NOMO-1 treated with dmso at 0.1 percent for 144 hours (cell line): ENCODE data around the gene ACOT11.
"Not testable (repeated sequence)": the region's sequence is repeated elsewhere in the genome, so short reads cannot be mapped to it uniquely, and the experiment has no call there.

ENCODE experiments used
- DNase-seq: peaks from one replicate; lab custom pipeline; 2025; ENCODE audit not compliant: unreplicated experiment; lab: John Stamatoyannopoulos, UW

Gene ACOT11

GRCh38 chr1:54547601-54548388 is at the start of gene ACOT11:
Gene ACOT11 (plus strand): TSS chr1:54548228. CDS start chr1:54548310, 82 bp downstream.
- DNase-seq = no peak

DNA sequence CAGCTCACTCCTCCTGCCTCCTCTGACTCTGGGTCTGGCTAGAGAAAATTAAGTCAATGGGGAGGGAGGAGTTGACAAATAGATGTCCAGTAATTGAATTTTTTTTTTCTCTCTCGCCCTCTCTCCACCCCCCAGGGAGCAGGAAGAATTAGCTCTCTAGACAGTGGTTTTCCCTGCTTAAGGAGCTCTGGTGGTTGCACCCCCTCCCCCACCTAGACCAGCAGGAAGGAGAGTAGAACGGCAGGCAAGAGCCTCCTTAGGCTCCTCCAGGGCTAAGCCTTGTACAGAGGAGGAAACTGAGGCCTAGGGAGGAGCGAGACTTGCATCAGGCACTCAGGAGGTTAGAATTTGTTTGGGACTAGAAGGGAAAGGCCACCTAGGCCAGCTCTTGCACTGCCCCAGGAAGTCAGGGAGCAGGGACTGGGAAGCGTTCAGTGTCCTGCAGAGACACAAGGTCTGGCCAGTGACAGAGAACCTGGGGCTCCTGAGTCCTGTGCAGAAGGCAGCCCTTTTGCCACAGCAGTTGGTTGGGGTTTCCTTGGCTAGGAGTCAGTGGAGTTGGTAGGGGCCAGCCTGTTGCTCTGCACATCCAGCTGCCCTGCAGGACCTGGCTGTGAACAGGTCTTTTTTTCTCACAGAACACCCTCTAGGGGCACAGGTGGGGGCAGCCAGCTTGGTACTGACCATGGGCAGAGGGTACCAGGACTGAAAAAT is 49.5 kb upstream of the ACOT11 start:
- DNase-seq = no peak

GRCh38 chr1:54499097-54499359 is 49.0 kb upstream of the ACOT11 start:
- no peak for DNase-seq

DNA sequence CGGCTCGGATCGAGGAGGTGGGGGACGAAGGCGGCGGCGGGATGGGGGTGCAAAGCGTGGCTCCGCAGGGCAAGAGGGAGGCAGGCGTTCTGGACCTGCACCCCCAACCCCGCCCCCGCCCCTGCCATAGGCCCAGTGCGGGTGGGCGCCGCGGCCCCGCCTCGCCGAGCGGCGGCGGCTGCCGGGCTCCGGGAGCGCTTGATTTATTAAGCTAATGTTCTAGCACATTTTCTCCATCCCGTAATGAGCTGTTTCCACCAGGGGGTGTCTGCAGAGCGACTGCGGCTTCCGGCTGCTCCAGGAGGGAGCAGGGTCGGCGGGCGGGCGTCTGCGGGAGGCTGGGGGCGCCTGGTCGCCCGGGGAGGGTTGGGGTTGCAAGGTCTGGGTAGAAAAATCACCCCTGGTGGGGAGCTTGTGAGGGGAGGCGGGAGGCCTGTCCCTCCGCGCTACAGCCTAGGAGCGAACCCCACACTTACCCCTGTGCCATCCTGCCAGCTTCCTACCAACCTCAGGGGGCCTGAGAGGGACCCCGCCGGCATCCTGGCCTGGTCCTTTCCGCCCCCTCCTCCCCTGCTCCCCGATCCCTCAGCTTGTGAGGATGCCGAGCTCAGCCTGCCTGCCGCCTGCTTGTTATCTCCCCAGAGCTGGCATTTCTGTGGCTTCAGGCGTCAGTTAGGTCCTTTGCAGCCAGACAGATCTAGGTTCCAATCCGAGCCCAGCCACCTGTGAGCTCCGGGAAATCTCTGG is 48.5 kb upstream of the ACOT11 start:
- DNase-seq = no peak

GRCh38 chr1:54500107-54500431 is 48.0 kb upstream of the ACOT11 start:
- DNase-seq = no peak

DNA sequence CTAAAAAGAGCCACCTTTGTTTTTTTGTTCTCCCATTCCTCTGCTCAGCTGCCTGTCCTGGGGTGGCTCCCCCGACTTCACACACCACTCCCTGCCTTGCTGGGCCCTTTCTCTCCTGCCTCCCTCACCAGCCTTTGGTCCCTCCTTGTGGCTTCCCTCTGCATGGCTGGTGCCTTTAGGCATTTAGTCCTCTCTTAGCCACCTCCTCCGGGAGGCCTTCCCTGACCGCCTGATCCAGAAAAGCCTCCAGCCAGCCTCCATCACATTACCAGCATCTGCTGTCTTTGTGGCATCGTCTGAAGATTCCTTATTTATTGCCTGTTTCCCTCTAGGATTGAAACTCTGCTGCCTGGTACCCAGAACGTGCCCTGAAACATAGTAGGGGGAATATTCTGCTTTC is 46.2 kb upstream of the ACOT11 start:
- DNase-seq = no peak

DNA sequence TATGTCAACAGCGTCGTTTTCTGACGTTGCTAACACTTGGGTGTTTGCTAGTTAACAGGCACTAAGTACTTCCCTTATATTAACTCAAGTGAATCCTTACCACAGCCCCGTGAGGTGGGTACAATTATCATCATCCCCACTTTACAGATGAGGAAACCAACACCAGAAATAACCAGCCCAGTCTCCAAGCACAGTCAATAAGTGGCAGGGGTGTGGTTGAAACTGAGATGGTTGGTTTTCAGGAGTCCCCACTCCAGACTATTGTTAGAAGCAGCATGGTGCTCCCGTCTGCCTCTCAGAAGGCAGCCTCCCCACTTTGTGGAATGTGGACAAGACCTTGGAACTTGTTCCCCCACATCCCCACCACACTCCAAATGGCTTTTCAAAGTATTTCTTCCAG is 45.7 kb upstream of the ACOT11 start:
- DNase-seq = no peak

DNA sequence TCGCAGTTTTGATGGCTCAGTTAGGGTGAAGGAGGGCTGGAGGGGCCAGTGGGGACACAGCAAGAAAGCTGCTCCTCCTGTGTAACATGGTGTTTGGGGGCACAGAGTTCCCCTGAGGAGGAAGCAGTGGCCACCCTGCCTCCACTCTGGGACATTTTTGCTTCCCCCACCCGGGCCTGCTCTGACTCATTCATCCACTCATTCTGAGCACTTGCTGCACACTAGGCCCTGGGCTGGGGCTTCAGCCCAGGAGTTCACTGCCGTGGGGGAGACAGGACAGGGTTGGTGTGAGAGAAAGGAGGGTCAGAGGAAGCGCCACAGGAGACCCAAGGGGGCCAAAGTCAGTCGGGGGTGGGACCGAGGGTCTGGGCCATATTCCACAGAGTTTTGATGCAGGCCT is 41.4 kb upstream of the ACOT11 start:
- DNase-seq = no peak

- no peak for DNase-seq
Observed at GRCh38 chr1:54507033-54507870, 40.8 kb upstream of the ACOT11 start.

- no peak for DNase-seq
Observed at GRCh38 chr1:54510715-54511270, 37.2 kb upstream of the ACOT11 start.

GRCh38 chr1:54513921-54514580 is 34.0 kb upstream of the ACOT11 start:
- DNase-seq = not testable (repeated sequence)

DNA sequence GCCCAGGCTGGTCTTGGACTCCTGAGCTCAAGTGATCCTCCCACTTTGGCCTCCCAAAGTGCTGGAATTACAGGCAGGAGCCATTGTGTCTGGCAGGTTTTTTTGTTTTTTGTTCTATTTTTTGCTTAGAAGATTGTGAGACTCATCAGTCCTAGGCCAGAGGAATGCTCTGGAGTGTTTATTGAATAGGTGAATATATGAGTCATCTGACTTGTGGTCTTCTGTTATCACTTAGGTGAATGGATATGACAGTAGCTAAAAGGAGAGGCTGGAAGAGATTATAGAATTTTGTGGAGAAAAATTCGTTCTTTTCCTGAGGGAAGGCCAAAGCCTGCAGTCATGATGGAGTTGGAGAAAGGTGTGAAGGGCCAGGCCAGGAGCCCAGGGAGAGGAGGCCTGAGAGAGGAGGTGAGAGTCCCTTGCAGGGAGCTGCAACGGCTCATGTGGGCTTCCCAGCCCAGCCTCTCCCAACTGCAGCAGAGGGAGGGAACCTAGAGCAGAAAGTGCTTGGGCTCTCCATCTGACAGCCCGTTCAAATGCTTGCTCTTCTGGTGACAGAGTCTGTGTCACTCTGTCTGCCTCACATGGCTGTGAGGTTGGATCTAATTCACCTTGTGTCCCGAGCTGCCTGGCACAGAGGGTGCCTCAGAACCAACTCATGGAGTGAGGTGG is 31.6 kb upstream of the ACOT11 start:
- no peak for DNase-seq

DNA sequence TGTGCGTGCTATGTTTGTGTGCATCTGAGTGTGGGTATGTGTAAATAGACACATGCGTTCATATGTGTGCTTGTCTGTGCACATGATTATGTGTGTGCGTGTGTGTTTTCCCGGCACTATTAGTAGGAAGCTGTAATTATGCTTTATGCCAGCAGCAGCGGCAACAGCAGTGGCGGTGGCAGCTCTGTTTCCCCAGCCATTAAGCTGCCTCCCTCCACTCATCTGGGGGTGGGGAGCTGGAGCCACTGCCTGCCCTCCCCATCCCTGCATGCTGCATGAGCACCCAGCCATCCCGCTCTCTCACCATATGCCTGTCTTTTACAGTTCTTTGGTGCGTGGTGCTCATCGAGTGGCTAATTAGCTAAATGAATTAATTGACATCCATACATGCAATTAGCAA is 30.5 kb upstream of the ACOT11 start:
- DNase-seq = no peak

DNA sequence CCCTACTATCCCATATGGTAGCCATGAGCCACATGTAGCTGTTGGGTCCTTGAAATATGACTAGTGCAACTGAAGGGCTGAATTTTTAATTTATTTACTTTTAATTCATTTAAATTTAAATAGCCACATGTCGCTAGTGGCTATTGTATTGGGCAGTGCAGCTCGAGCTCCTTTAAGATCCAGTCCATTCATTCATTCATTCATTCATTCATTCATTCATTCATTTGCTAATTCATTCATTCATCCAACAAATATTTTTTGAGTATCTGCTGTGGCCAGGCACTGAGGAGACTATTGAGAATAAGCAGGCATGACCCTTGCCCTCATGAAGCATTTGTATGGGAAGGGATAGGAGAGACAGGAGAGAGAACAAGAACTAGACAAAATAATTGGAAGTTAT is 29.5 kb upstream of the ACOT11 start:
- DNase-seq = no peak

GRCh38 chr1:54519709-54520108 is 28.3 kb upstream of the ACOT11 start:
- no peak for DNase-seq

DNA sequence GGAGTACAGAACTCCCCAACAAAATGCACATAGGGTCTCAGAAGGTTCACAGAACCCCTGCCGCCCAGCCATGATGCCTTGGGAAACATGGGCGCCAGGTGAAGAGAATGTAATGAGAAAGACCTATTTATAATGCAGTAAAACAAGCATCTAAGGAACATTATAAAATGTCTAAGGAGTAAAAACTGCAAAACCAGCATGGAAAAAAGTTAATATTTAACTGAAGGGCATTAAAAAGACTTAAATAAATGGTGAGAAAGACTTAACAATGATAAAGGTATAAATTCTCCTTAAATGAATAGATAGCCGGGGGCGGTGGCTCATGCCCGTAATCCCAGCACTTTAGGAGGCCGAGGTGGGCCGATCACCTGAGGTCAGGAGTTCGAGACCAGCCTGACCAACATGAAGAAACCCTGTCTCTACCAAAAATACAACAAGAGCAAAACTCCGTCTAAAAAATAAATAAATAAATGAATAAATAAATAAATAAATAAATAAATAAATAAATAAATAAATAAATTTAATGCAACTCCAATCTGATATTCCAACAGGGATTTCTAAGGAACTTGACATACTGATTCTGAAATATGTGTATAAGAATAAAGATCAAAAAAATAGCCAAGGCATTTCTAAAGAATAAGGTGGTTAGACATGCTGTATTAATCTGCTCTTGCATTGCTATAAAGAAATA is 27.3 kb upstream of the ACOT11 start:
- no peak for DNase-seq

GRCh38 chr1:54526565-54526964 is 21.5 kb upstream of the ACOT11 start:
- DNase-seq = not testable (repeated sequence)

- no peak for DNase-seq
Observed at GRCh38 chr1:54528613-54529012, 19.4 kb upstream of the ACOT11 start.

DNA sequence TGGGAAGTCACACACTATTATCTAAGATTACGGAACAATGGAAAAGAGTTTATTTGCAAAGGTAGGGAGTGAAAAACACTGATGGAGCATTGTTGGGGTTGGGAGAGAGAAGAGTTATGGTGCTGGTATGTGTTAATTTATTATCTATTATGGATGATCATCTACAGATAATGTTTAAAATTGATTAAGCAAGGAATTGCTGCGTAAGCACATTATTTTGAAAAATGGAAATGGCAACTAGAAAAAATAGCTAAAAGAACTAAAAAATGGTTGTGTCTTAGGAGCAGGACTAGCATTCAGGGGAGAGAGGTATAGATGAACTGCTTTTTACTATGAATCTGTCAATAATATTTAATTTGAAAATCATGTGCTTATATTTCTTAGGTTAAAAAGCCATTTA is 16.0 kb upstream of the ACOT11 start:
- no peak for DNase-seq
